Head of caudate nucleus (tissue), 42 donors: Measurements from ENCODE around the gene RNF166.

Experiments used
- DNase-seq, 42 donors: peaks; one replicate each; pipeline versions ENCODE4 v3.0.0 to v3.0.0-alpha.2; 2020 to 2021; ENCODE audit warnings: mixed read lengths in 7 of 42
- intact Hi-C: fragments of 100-400 bp; cut with DNase I; formaldehyde crosslinking; loops from one replicate; pipeline ENCODE4 v1.15.0; 2022

The RNF166 gene

DNA sequence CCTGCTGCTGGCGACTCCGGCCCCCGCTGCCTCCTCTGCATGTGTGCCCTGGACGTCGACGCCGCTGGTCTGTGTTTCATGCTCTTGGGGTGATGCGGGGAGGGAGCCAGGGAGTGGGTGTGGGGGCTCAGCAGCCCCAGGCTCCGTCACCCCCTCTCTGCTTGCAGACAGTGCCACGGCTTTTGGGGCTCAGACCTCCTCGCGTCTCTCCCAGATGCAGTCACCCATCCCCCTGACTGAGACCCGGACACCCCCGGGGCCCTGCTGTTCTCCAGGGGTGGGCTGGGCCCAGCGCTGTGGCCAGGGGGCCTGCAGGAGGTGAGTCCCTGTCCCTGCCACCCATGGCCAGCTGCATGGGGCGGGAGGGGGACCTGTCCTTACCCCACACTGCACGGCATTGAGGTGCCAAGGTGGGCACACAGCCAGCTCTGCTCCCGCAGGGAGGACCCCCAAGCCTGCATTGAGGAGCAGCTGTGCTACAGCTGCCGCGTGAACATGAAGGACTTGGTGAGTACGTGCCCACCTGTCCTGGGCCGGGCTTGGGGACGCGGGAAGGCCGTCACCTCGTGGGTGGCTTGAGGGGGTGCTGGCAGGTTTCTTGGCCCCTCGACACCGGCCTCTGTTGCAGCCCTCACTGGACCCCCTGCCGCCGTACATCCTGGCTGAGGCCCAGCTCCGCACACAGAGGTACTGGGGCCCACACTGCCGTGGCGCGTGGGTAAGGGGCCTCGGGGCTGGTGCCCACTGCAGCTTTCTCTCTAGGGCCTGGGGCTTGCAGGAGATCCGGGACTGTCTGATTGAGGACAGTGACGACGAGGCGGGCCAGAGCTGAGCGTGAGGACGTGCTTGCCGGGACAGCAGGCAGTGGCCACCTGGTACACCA lies 8.5 kb upstream of the RNF166 start:
- DNase-seq, result no peak
- intact Hi-C loops, result no loop called here

DNA sequence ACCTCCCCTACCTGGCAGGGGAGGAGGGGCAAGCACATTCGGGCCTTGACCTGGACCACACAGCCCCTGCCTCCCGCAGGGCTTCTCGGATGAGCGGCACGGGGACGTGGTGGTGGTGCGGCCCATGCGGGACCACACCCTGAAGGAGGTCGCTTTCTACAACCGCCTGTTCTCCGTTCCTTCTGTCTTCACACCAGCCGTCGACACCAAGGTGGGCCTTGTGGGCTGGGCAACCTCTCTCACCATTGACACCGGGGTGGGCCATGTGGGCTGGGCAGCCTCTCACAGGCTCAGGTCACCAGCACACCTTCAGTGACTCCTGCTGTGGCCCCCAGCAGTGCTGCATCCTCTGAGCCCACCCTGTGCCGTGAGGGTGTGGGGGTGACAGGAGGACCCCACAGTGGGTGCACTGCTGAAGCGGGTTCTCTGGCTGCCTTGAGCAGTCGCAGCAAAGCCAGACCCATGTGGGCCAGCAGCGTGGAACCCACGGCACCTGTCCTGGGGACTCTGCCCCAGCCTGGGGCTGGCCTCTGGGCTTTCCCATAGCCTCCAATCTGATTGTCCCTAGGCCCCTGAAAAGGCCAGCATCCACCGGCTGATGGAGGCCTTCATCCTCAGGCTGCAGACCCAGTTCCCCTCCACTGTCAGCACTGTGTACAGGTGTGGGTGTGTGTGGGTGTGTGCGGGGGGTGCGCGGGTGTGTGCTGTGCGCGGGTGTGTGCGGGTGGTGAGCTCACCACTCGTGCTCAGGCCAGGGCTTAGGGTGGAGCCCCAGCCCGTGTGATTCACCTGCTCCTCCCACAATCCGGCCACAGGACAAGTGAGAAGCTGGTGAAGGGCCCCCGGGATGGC lies 7.6 kb upstream of the RNF166 start:
- no peak for DNase-seq
- intact Hi-C loops, result no loop called here

DNA sequence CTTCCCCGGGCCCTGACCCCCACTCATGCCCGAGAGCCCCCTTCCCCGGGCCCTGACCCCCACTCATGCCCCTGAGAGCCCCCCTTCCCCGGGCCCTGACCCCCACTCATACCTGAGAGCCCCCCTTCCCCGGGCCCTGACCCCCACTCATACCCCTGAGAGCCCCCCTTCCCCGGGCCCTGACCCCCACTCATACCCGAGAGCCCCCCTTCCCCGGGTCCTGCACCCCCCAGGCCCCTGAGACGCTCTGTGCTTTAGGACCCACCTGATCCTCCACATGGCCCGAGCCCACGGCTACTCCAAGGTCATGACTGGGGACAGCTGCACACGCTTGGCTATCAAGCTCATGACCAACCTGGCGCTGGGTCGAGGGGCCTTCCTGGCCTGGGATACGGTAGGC lies 6.8 kb upstream of the RNF166 start:
- no peak for DNase-seq
- intact Hi-C loops, result no loop called here

DNA sequence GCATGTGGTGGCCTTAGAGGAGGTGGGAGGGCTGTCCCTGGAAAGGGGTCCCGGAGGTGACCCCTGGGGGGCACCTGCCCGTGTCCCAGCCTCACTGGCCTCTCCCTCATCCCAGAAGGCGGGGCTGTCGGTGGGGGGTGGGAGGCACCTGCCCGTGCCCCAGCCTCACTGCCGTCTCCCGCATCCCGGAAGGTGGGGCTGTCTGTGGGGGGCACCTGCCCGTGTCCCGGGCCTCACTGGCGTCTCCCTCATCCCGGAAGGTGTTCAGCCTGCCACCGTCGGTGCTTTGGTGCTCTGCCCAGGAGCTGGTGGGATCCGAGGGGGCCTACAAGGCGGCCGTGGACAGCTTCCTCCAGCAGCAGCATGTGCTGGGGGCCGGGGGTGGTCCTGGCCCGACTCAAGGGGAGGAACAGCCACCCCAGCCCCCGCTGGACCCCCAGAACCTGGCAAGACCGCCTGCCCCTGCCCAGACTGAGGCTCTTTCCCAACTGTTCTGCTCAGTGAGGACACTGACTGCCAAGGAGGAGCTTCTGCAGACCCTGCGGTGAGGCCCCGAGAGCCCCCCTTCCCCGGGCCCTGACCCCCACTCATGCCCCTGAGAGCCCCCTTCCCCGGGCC lies 6.3 kb upstream of the RNF166 start:
- DNase-seq, result no peak
- intact Hi-C loops, result no loop called here

DNA sequence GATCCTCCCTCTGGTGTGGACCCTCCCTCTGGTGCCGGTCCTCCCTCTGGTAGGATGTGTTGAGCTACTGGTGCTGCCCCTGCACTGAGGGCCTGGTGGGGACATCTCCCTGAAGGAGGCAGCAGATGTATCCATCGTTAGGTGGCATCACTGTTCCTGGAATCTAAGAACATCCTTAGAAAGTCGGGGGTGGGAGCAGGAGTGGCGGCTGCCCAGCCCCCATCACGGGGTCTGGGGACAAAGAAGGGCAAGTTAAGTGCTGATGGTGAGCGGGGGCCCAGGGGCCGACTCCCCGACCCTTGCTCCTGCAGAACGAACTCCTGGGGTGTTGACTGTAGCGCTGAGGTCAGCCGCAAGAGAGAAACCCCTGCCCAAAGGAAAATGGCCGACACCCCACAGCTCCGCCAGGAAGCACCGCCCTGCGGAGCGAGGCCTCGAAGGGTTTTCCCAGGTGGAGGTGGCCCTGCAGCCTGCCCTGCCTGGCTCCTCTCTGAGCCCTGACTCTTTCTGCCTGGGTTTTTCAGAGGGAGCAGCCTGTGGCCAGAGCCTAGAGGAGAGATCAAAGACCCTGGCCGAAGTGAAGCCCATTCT lies 5.6 kb upstream of the RNF166 start:
- DNase-seq, result no peak
- intact Hi-C loops, result no loop called here

DNA sequence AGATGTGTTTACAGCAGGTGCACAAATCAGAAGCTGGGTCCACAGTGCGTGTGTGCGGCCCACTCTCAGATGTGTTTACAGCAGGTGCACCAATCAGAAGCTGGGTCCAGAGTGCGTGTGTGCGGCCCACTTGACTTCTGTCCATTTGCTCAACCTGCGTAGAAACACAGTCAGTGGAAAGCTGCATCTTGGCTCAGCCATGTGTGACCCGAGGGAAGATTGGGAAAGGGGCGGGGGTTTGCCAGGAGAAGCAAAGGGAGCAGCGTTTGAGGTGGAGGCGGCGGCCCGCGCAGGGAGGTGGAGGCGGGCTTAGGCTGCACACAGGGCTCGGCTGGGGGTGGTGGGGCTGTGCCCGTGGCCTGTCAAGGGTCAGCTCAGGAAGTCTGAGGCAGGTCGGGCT lies 4.3 kb upstream of the RNF166 start:
- intact Hi-C loops, result no loop called here

DNA sequence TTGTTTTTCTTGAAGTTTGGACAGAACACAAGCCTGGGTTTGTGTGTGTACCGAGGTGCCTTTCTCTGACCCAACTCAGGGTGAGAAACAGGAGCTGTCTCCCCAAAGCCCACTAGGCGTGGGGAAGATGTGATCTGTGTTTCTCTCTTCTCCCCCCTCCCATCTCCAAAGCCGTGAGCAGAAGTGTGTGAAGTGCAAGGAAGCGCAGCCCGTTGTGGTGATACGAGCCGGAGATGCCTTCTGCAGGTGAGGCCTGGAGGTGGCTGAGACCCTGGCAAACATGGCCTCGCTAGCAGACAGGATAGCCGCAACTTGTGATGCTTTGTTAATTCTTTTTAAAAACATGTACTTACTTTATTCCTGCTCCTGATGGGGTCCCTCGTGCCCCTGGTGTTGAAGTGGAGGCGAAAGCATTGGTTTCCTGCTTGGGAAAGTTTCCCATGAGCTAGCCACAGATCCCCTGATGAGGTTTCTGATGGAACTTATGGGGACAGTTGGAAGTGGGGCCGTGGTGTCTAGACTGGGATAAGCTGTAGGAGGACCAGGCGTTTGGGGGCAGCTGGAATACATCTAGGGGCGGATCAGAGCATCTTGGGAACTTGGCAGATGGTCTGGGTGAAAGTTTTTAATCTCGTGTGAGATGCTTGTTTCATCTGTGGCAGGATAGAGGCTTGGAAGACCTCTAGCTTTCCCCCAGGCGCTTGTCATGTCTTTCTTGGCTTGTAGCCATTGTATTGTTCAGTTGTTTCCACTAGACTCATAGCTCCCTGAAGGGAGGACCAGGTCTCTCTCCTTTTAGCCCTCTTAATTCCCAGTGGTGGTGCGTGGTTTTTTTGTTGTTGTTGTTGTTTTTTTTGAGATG lies 988 bp upstream of the RNF166 start:
- no peak for DNase-seq
- intact Hi-C loops, result no loop called here

More for the DNA sequence above, 4.3 kb upstream of the RNF166 start:
- peak in 18 of 42 donors; percentile 29 to 66 (median 48) for DNase-seq

DNA sequence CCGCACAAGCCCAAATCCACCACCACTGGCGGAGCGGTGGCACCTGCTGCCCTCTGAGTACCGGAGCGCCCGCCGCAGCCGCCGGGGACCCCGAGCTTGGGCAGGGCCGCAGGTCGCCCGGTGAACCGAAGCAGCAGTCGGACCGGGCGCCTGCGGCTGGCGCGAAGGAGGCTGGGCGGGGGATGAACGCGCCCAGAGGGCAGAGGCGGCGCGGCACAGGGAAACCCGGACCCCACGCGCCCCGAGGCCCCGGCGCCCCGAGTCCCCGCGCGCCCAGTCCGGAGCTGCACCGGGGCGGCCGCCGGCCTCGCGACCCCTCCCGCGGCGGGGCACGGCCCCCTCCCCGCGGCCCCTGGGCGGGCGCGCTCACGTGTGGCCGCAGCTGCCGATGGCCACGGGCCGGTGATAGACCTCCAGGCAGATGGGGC lies 393 bp downstream of the RNF166 start:
- DNase-seq, result peak in 4 of 42 donors; percentile 14 to 50 (median 42)
- intact Hi-C loops, result no loop called here

DNA sequence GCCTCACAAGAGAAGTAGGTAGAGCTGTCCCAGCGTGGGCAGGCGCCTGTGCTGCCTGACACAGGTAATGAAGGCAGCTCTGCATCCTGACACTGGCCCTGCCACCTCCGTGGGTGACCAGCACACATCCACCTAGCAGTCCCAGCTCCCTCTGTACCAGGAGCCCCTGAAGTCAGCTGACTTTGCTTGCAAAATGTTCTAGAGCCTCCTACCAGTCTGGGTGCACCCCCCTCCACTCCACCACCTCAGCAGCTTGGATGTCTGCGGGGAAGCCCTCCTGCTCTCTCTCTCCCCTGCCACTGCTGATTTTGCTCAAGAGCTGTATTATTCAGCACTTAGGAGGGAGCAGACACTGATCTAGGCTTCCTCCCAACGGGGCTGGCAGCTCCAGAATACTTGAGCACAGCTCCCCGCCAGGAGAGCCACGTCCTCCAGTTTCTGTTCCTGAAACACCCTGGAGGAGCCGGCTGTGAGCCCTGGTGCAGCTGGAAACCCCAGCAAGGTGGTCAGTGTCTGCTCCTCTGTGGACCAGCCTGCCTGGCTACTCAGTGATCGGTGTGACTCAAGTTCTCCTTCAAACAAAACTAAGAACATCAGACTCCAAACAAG lies 1.0 kb downstream of the RNF166 start:
- intact Hi-C loops, result no loop called here
- peak in 38 of 42 donors; percentile 26 to 82 (median 60) for DNase-seq

DNA sequence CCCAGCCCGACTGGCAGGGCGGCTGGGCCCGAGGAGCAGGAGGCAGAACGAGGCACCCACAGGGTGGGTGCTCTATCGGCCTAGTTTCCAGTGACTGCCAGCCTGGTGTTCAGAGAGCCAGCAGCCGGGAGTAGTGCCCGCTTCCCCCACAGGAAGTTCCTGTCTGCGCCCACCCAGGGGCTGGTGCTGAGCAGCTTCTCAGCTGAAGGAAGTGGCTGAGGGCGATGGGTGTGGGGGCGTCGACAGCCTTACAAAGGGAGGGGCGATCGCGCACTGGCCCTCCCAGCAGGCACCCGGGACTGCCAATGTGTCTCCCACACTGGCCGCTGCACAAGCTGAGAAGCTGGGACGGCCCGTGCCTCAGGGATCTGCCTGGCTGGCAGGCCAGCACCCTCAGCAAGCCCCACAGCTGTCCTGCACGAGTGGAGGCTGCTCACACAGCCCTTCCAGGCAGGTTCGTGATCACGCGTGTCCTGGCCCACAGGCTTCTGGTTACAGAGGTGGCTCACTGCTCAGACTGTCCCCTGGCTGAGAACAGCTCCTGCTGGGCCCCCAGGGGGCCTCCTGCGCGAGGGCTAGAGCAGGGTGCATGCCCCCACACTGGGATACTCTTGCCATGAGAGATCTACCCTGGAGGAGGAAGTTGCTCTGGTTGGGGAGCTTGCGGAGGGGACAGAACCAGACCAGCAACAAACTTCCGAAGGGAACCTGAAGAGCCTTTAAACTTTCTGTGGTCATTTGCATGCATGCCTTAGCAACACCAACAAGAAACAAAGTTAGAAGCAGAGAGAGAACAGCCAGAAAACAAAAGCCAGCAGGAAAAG lies 2.5 kb downstream of the RNF166 start:
- intact Hi-C loops, result no loop called here
- peak in 31 of 42 donors; percentile 25 to 76 (median 54) for DNase-seq

DNA sequence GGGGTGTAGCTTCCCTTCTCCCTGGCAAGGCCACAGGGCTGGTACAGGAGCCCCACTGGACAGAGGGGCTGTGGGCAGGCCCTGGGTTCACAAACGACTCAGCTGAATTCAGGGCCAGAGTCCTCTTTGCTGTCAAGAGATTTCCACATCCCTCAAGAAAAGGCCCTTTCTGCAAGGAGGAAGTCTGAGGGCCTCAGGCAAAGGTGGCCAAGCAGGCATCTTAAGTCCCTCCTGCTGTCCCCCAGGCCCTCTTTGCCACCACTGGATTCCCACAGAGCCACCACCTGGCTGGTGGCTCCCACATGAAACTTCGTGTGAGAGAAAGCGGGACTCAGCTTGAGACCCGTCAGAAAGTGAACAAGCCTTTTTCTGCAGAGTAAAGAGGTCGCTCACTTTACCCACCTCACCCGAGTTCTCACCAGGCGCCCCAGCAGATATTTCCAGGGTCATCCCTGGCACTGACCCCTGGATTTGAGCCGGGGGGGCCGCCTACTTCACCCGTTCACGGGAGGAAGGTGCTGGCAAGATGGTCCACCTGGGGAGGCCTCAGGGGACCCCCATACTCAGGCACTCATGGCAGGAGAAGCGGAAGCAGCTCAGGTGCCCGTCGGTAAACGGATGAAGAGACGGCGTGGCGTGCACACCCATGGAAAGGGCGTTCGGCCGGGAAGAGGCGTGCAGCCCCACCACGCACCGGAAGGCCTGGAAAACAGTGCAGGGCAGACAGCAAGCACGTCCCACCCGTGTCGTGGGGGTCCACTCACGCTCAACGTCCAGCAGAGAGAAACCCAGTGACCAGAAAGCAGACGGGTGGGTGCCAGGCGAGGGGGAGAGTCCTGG lies 3.6 kb downstream of the RNF166 start:
- intact Hi-C loops, result no loop called here

DNA sequence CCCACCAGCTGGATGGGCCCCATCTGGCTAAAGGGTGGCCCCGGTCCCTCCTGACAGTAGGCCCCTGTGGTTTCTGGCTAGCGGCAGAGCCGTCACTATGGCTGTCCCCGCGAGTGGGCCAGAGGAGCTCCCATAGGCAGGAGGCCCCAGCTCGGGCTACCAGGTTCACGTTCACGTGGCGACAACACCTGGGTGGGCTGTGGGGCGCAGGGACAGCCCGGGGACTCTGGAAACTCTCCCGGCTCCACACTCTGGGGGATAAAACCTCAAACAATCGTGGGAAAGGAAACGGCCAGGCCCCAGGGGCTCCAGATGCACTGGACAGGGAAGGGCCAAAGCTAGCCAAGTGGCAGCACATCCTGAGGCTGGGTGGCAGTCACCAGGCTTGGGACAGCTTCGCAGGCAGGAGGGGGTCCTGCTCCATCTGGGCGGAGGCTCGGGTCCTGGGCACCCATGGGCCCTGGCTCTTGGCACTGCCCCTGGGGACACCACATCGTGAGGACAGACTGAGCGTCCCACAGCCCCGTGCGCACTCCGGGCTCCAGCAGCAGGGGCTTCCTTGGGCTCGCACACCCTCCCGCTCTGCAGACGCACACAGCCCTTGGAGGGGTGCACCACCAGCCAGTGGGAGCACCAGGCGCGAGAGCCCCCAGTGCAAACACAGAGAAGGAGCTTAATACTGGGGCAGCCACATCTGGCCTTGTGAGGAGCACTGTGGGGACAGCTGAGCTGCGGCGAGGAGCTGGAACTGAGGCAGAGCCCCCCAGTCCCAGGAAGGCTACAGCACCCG lies 4.4 kb downstream of the RNF166 start:
- intact Hi-C loops, result no loop called here
- DNase-seq, result no peak

More for the DNA sequence above, 3.6 kb downstream of the RNF166 start:
- peak in 1 of 42 donors; percentile 46 for DNase-seq

DNA sequence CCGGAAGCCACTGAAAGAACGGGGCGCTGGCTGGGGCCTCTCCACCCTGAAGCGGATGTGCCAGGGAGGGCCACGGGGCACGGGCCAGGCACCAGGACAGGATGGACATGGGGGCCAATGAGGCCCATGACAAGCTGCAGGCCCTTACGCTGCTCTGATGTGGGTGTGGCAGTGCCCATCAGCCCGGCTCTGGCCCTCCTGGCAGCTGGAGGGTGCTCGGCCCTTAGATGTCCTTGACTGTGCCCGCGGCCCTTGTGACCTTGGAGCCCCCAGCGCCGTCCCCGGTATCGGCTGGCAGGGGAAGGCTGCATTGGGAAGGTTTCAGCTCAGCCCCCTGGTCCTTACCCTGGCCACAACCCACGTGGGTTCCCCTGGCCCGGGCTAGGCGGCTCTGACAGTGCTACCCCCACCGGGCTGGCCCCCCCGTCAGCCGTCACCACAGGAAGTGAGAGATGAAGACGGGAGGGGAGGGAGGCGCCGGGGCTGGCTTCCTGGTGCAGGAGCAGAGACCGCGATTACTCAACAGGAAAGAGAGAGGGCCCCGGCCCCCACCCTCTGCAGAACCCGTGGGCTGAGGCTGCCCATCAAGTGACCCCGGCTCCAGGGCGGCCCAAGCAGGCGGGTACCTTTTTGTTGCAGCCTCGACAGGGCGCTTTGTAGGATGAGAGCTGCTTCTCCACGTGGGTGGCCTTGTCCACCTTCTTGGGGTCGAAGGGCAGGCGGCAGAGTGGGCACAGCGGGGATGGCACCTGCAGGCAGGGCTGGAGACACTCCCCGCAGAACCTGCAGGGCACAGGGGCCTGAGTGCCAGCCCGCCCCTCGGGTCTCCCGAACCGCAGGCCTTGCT lies 5.3 kb downstream of the RNF166 start:
- peak; percentile 38 to 91 (median 68) for DNase-seq
- intact Hi-C loops, result no loop called here

DNA sequence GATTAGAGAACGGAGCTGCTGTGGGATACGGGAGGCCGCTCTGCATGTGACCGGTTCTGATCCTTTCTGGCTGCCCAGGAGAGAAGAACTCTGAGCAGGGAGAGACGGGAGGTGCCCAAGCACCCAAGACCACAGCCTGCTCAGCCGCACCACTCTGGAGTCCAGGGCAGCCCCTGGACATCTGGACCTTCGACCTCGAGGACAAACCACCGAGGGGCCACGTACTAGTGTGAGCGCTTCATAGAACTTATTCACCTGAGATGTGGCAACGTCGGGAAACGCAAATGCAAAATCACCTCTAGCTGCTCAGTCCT lies 5.9 kb downstream of the RNF166 start:
- intact Hi-C loops, result no loop called here
- DNase-seq, result no peak

DNA sequence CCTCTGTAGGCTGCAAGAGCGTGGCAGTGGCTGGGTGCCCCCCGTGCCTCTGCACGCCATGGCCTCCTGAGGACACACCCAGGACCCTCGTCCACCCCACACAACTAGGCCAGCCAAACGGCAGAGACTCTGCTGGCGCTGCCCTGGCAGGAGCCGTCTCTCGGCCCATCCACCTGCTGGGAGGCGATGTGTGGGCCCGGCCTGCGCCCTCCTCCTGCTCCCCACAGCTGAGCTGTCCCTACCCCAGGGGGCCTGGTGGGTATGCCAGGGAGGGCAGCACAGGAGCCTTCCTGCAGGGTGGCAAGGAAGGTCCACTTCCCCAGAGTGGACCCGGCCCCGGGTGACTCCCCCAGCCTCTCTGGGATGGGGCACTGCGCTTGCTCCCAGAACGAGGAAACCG lies 7.0 kb downstream of the RNF166 start:
- DNase-seq, result no peak
- intact Hi-C loops, result no loop called here
